HG02884 (cell line): ENCODE measurements around the gene SYNGR4.
"Not testable (repeated sequence)": the region's sequence is repeated elsewhere in the genome, so short reads cannot be mapped to it uniquely, and the experiment has no call there.

Source experiments
- ATAC-seq: cut with Tn5 transposase; IDR thresholded peaks from one replicate; pipeline ENCODE4 v1.9.1; 2021; ENCODE audit warnings: mild to moderate bottlenecking, moderate library complexity; ENCODE audit not compliant: unreplicated experiment

SYNGR4 gene

DNA sequence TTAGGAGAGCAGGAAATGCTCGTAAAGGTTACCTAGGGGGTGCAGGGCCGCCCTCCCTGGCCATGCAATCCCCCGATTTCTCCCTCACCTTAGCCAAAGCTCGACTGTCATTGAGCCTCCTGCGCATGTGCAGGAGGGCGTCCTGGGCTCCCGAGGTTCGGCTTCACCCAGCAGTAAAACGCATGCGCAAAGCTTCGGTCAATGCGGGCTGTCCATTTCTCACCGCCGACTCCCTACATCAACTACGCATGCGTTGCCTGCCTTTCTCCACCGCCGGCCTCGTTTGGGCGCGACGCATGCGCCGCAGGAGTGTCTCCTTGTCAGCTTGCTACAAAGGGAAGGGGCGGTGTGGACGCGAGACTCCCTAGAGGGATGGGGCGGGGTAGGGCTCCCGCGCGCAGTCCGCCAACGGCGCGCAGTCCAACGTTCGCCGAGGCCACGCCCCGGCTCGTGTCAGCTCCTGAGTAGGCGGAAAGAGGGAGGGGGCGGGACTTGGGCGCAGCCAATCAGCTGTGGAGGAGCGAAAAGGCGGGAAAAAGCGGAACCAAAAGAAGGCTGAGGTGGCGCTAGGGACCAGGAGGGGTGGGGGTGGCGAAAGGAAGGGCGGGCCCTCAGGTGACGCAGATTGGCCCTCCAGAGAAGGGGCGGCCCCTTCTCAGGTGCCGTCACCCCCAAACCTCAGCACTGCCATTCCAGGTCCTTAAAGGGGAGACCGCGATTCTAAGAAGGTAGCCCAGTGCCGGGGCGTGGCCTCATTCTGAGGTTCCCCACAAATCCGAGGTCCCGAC lies at the start of gene SYNGR4, which contains the start of gene TMEM143:
TSS of gene SYNGR4 (plus strand) at position 558 of the 788 bp plus-strand sequence. CDS start 1,476 bp downstream, outside the sequence.
TSS of gene TMEM143 (minus strand) at position 131 of the 788 bp plus-strand sequence. CDS start at position 111, 20 bp downstream.
- peak; percentile 81 for ATAC-seq

- no peak for ATAC-seq
These were observed 48.5 kb upstream of the SYNGR4 start for GRCh38 chr19:48315712-48316111.

DNA sequence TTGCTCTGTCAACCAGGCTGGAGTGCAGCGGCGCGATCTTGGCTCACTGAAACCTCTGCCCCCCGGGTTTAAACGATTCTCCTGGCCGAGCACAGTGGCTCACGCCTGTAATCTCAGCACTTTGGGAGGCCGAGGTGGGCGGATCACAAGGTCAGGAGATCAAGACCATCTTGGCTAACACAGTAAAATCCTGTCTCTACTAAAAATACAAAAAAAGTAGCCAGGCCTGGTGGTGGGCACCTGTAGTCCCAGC lies 46.5 kb upstream of the SYNGR4 start:
- not testable (repeated sequence) for ATAC-seq

- no peak for ATAC-seq
These were observed 45.7 kb upstream of the SYNGR4 start for GRCh38 chr19:48318286-48318987.

GRCh38 chr19:48319647-48320541 lies 44.3 kb upstream of the SYNGR4 start:
- no peak for ATAC-seq

GRCh38 chr19:48321372-48321621 lies 42.9 kb upstream of the SYNGR4 start:
- ATAC-seq: peak; percentile 44

DNA sequence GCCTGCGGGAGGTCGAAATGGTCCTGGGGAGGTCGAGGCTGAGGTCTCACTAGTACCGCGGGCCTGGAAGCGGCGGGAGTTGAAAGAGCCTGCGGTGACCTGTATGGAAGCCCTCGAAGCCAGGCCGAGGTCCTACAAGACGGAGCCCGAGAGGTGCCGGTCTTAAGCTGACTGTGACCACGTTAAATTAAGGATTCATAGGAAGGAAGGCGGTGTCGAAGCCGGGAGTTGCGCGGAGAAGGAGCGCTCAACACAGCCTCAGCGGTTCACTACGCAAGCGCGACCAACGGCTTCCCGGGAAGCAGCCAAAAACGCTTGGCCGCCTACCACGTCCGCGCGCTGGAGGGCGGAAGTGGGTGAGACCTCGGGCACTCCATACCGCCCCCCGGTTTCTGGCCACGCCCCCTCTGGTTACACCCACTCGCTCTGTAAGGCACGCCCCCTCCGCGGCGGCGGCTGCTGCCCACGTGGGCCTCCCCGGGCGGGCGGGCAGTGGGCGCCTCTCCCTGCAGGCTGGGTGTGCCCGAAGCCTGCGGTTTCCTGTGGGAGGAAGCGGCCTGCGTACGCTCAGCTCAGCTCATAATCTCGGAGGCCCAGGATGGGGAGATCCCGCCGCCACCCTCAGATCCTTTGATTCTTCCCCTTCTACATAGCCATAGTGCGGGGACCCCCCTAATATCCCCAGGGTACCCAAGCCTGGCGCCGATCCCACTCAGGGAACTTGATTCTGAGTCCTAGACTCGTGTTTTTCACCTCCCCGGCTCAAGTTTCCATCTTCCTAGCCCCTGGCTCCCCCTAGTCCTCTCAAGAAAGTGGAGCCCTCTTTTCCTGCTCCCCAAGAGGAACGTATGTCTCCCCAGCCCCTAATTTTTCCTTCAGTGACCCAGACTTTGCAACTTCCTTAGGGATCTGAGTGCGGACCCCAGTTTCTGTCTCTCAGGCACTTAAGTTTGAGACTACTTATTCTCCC lies 42.3 kb upstream of the SYNGR4 start:
- ATAC-seq: peak; percentile 57

GRCh38 chr19:48325265-48325910 lies 38.8 kb upstream of the SYNGR4 start, which contains the start of gene EMP3:
EMP3 (plus strand) TSS chr19:48325552; CDS start chr19:48326845, 1,293 bp downstream.
- ATAC-seq: no peak

DNA sequence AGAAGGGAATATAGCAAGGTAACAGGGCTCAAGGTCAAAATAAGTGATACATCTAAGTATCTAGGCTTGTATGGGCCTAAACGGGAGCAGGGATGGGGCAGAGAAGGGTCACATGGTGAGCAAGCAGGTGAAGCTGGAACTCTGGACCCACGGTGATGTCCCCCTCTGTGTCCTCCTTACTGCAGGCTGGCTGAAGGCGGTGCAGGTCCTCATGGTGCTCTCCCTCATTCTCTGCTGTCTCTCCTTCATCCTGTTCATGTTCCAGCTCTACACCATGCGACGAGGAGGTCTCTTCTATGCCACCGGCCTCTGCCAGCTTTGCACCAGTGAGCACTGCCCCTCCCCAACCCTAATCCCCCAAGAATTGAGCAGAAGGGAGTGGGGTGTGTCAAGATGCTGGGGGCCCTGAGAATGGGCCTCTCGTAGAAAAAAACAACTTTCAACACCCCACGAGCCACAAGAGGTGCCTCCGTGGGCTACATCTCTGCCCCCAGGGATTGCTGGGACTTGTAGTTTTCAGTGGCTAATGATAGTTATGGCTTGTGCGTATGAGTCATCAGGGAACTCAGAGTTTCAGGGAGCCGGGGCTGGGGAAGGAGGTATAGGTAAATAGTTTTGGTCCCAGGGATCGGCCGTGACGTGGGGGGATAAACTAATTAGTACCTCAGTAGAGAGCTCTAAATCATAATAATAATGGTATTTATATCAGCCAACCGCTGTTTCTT lies 34.8 kb upstream of the SYNGR4 start:
- no peak for ATAC-seq

GRCh38 chr19:48330012-48330681 lies 34.0 kb upstream of the SYNGR4 start:
- no peak for ATAC-seq

- no peak for ATAC-seq
These were observed 31.9 kb upstream of the SYNGR4 start for GRCh38 chr19:48332351-48332661.

DNA sequence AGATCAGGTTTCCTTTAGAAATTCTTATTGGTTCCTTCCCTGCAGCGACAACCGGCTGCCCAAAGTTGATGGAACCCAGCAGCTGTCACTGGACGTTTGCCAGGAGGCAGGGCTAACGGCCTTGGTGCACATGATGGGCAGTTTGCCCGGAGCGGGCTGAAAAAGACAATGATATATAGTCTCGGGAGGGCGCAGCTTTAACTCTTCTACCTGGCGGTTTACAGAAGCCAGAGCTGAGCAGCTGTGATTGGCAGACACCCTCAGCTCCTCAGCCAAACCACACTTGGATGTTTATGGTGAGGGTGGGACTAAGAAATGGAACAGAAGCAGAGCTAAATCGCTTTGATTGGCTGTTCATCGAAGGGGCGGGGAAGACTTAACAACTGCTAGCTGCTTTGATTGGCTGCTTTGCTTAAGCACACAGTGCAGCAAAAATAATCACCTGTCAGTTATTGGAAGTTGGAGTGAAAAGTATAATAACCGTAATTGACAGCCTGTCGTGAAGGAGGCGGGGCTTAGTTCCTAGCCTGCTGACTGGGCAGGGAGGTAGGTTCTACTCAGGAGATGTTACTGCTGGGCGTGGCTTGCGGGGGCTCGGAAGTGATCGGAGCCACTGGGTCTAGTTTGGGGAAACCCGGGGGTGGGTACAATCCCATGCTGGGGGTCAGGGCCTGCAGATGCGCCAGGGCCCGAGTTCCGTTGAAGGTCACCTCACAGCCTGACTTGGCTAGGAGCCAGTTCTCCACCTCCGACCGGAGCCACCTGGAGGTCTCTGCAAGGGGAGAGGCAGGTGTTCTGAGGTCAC lies 31.3 kb upstream of the SYNGR4 start:
- ATAC-seq: peak; percentile 56

GRCh38 chr19:48333467-48334384 lies 30.4 kb upstream of the SYNGR4 start:
- ATAC-seq: peak; percentile 46

GRCh38 chr19:48338253-48338755 lies 25.9 kb upstream of the SYNGR4 start:
- no peak for ATAC-seq

DNA sequence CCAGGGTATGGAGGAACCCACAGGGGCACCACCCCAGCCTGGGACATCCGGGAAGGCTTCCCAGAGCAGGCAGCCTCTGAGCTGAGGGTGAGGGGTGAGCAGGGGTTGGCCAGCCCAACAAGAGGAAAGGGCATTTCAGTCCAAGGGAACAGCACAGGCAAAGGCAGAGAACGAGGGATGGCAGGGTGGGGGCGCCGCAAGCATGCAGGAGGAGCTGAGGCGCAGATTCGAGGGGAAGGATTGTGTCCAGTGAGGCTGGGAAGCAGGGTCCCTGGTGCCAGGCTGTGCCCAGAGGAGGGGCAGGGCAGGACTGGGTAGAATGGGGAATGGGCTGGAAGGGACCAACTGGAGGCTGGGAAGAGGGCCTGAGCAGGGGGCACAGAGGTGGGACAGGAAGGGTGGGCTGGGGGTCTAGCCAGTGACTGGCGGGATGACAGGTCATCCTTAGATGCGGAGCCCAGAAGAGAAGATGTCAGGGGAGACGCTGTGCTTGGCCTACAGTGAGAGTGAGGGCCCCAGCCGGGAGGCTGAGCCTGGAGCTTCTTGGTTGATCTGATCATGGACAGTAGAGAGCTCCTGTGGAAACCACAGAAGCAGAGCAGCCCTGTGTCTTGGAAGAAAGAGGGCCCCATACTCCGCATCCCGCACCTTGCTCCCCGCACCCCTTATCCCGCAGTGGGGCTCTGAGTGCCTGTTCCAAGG lies 25.2 kb upstream of the SYNGR4 start:
- no peak for ATAC-seq

- no peak for ATAC-seq
These were observed 23.2 kb upstream of the SYNGR4 start for GRCh38 chr19:48340995-48341394.
